DND-41 (cell line): ENCODE data around the gene ZNF275.

Experiments
- ATAC-seq: fragments of 200-7000 bp; cut with Tn5 transposase; 3 replicates; pipeline ENCODE4 v1.9.1; 2021; ENCODE audit warnings: low read depth; ENCODE audit not compliant: insufficient read depth
- DNase-seq: peaks from one replicate; pipeline ENCODE4 v3.0.0-alpha.2; 2020
- H2AFZ ChIP-seq: 2 replicates; pipeline ENCODE4 v1.6.0; 2012; ENCODE audit warnings: low read depth, low read length
- H3K27ac ChIP-seq: 2 replicates; pipeline ENCODE4 v1.5.1; 2012; ENCODE audit warnings: low read length, inconsistent platforms
- H3K27me3 ChIP-seq: fragments of 200-600 bp; sonication (generic); 2 replicates; pipeline ENCODE4 v1.6.0; 2012; ENCODE audit warnings: low read length, mild to moderate bottlenecking, inconsistent platforms; ENCODE audit not compliant: insufficient read depth, poor library complexity
- H3K36me3 ChIP-seq: 2 replicates; pipeline ENCODE4 v1.5.1; 2012; ENCODE audit warnings: low read length, inconsistent platforms; ENCODE audit not compliant: insufficient read depth
- H3K4me1 ChIP-seq: 2 replicates; pipeline ENCODE4 v1.5.1; 2012; ENCODE audit warnings: mild to moderate bottlenecking, low read length; ENCODE audit not compliant: insufficient read depth
- H3K4me2 ChIP-seq: 2 replicates; pipeline ENCODE4 v1.6.0; 2012; ENCODE audit warnings: mild to moderate bottlenecking, moderate library complexity, low read length, inconsistent platforms; ENCODE audit not compliant: insufficient read depth
- H3K4me3 ChIP-seq, 2 experiments: fragments of 200-600 bp in 1 of 2; shearing (Covaris generic) in 1 of 2; 2 replicates each; pipeline ENCODE4 v1.5.1; 2012 to 2016; ENCODE audit warnings: inconsistent platforms in 2 of 2, low read length in 2 of 2, mild to moderate bottlenecking in 2 of 2, low read depth in 1 of 2, moderate library complexity in 1 of 2
- H3K79me2 ChIP-seq: 2 replicates; pipeline ENCODE4 v1.6.0; 2012; ENCODE audit warnings: low read length, inconsistent platforms; ENCODE audit not compliant: insufficient read depth
- H3K9ac ChIP-seq: 2 replicates; pipeline ENCODE4 v1.6.0; 2012; ENCODE audit warnings: low read depth, mild to moderate bottlenecking, inconsistent platforms, low read length, moderate library complexity
- H3K9me3 ChIP-seq: 2 replicates; pipeline ENCODE4 v1.5.1; 2012; ENCODE audit warnings: low read length, moderate library complexity, mild to moderate bottlenecking, inconsistent platforms; ENCODE audit not compliant: insufficient read depth, severe bottlenecking
- H4K20me1 ChIP-seq: 2 replicates; pipeline ENCODE4 v1.6.0; 2012; ENCODE audit warnings: low read length; ENCODE audit not compliant: insufficient read depth
- EZH2 ChIP-seq: IDR thresholded peaks from 3 replicates; pipeline ENCODE4 v1.6.1; 2012; ENCODE audit warnings: borderline replicate concordance, low read depth, mild to moderate bottlenecking, moderate library complexity, low read length, inconsistent platforms; ENCODE audit not compliant: severe bottlenecking
- TF ChIP-seq, protein P1 (sequence below): IDR thresholded peaks from 2 replicates; pipeline ENCODE4 v1.5.1; 2012; ENCODE audit warnings: borderline replicate concordance, low read length, moderate library complexity, mild to moderate bottlenecking; ENCODE audit not compliant: poor library complexity, severe bottlenecking; ENCODE audit errors: extremely low read depth

ZNF275 gene

DNA sequence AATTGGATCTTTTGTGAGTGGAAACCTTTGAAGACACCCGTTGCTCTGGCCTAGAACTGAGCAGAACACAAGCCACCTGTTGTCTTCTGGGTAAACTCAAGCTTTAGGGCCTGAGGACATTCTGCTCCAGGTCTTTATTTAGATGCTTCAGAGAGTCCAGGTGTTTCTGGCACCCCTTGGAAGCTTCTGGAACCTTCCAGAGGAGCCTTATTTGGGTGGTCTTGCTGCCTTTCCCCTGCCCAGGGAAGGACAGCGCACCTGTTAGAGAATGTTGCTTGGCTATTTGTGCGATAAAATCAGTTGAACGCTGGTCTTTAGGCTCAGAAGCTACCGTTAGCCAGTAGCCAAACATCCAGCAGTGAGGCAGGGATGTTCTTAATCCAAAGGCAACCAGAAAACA lies 3.0 kb downstream of the ZNF275 start:
- Histone ChIP-seq H3K27ac (no peak overlapping the region), H3K9me3 (no peaks in the 10 kb centered on the region), H3K9ac (no peak overlapping the region), H3K4me2 (no peak overlapping the region), H3K36me3 (peaks cover 33% of the 10 kb centered on the region), H3K27me3 (no peaks in the 10 kb centered on the region), H4K20me1 (0 out of 2 replicates have a peak, but pooled peaks cover 4% of the 10 kb centered on the region), H3K79me2 (peaks cover 58% of the 10 kb centered on the region), H3K4me1 (peaks cover 47% of the 10 kb centered on the region), H2AFZ (no peak overlapping the region), H3K4me3 (no peak overlapping the region)
- ATAC-seq, result no peak
- DNase-seq, result no peak
- no peak for TF ChIP-seq EZH2
- TF ChIP-seq, protein P1, sequence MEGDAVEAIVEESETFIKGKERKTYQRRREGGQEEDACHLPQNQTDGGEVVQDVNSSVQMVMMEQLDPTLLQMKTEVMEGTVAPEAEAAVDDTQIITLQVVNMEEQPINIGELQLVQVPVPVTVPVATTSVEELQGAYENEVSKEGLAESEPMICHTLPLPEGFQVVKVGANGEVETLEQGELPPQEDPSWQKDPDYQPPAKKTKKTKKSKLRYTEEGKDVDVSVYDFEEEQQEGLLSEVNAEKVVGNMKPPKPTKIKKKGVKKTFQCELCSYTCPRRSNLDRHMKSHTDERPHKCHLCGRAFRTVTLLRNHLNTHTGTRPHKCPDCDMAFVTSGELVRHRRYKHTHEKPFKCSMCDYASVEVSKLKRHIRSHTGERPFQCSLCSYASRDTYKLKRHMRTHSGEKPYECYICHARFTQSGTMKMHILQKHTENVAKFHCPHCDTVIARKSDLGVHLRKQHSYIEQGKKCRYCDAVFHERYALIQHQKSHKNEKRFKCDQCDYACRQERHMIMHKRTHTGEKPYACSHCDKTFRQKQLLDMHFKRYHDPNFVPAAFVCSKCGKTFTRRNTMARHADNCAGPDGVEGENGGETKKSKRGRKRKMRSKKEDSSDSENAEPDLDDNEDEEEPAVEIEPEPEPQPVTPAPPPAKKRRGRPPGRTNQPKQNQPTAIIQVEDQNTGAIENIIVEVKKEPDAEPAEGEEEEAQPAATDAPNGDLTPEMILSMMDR, result no peak

DNA sequence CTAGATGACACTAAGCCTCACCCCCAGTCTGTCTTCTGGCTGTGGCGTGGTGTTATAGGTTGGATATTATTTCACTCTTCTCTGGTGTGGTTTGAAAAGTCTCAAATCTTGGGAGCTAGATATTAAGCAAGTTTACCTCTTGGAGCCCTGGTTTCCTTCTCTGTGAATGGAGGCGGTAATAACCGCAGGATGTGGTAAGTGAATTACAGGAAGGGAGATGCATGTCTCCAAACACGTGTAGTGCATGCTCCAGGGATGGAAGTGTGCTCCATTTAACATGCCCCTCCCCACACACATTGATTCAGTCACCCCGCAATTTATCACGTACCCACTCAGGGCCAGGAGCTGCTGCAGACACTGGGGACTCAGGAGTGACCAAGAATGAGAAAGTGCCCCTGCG lies 4.9 kb downstream of the ZNF275 start:
- Histone ChIP-seq H3K27me3 (no peaks in the 10 kb centered on the region), H3K4me2 (no peak overlapping the region), H3K9ac (no peak overlapping the region), H3K27ac (no peak overlapping the region), H3K4me3 (no peak overlapping the region), H3K36me3 (peaks cover 38% of the 10 kb centered on the region), H2AFZ (no peak overlapping the region), H4K20me1 (peaks cover 8% of the 10 kb centered on the region; the same call in 1 of the 2 replicates), H3K79me2 (peaks cover 61% of the 10 kb centered on the region), H3K9me3 (no peaks in the 10 kb centered on the region), H3K4me1 (peaks cover 41% of the 10 kb centered on the region)
- ATAC-seq, result peak; percentile 32
- peak; percentile 30 for DNase-seq
- TF ChIP-seq, protein P1, result no peak
- TF ChIP-seq EZH2, result no peak

- no peak overlapping the region for H3K4me2 ChIP-seq
These were observed 5.7 kb downstream of the ZNF275 start for GRCh38 chrX:153339662-153340061.

More at GRCh38 chrX:153339662-153340061, 5.7 kb downstream of the ZNF275 start:
- Histone ChIP-seq H3K79me2 (peaks cover 55% of the 10 kb centered on the region), H3K27me3 (no peaks in the 10 kb centered on the region), H3K4me1 (peaks cover 41% of the 10 kb centered on the region), H2AFZ (no peak overlapping the region), H3K9me3 (no peaks in the 10 kb centered on the region), H4K20me1 (peaks cover 9% of the 10 kb centered on the region; the same call in 1 of the 2 replicates), H3K27ac (no peak overlapping the region), H3K36me3 (peaks cover 46% of the 10 kb centered on the region), H3K9ac (no peak overlapping the region), H3K4me3 (no peak overlapping the region)
- DNase-seq, result no peak
- TF ChIP-seq, protein P1, result no peak
- no peak for TF ChIP-seq EZH2
- ATAC-seq, result no peak
